ENCODE data around the gene ARF1.

The ARF1 gene

GRCh38 chr1:228068359-228068758 is 14.1 kb upstream of the ARF1 start:
- in situ Hi-C loops (cut with MboI; ENCODE audit: low sequenced_read_pairs): no loop called here

- in situ Hi-C loops (cut with MboI; ENCODE audit: low sequenced_read_pairs): no loop called here
Measured at GRCh38 chr1:228070173-228070572, 12.3 kb upstream of the ARF1 start.

- in situ Hi-C loops (cut with MboI; ENCODE audit: low sequenced_read_pairs): no loop called here
Measured at GRCh38 chr1:228070851-228071250, 11.7 kb upstream of the ARF1 start.

GRCh38 chr1:228071839-228072657 is 10.5 kb upstream of the ARF1 start:
- in situ Hi-C loops (cut with MboI; ENCODE audit: low sequenced_read_pairs): no loop called here

- in situ Hi-C loops (cut with MboI; ENCODE audit: low sequenced_read_pairs): no loop called here
Measured at GRCh38 chr1:228072658-228073043, 9.9 kb upstream of the ARF1 start.

- in situ Hi-C loops (cut with MboI; ENCODE audit: low sequenced_read_pairs): no loop called here
Measured at GRCh38 chr1:228073061-228073856, 9.2 kb upstream of the ARF1 start.

GRCh38 chr1:228073857-228074545 is 8.5 kb upstream of the ARF1 start:
- in situ Hi-C loops (cut with MboI; ENCODE audit: low sequenced_read_pairs): no loop called here

- in situ Hi-C loops (cut with MboI; ENCODE audit: low sequenced_read_pairs): no loop called here
Measured at GRCh38 chr1:228074954-228075730, 7.4 kb upstream of the ARF1 start.

- in situ Hi-C loops (cut with MboI; ENCODE audit: low sequenced_read_pairs): no loop called here
Measured at GRCh38 chr1:228075801-228076271, 6.7 kb upstream of the ARF1 start.

GRCh38 chr1:228076796-228077430 is 5.6 kb upstream of the ARF1 start:
- in situ Hi-C loops (cut with MboI; ENCODE audit: low sequenced_read_pairs): no loop called here

- in situ Hi-C loops (cut with MboI; ENCODE audit: low sequenced_read_pairs): no loop called here
Measured at GRCh38 chr1:228077565-228078330, 4.8 kb upstream of the ARF1 start.

- in situ Hi-C loops (cut with MboI; ENCODE audit: low sequenced_read_pairs): no loop called here
Measured at GRCh38 chr1:228079013-228079412, 3.5 kb upstream of the ARF1 start.

- in situ Hi-C loops (cut with MboI; ENCODE audit: low sequenced_read_pairs): no loop called here
Measured at GRCh38 chr1:228079601-228080263, 2.8 kb upstream of the ARF1 start.

- in situ Hi-C loops (cut with MboI; ENCODE audit: low sequenced_read_pairs): no loop called here
Measured at GRCh38 chr1:228081144-228081543, 1.4 kb upstream of the ARF1 start.

- in situ Hi-C loops (cut with MboI; ENCODE audit: low sequenced_read_pairs): no loop called here
Measured at GRCh38 chr1:228081578-228082213, 812 bp upstream of the ARF1 start.

GRCh38 chr1:228082918-228083870 is 686 bp downstream of the ARF1 start:
- in situ Hi-C loops (cut with MboI; ENCODE audit: low sequenced_read_pairs): no loop called here

- in situ Hi-C loops (cut with MboI; ENCODE audit: low sequenced_read_pairs): no loop called here
Measured at GRCh38 chr1:228083871-228084278, 1.4 kb downstream of the ARF1 start.

Measured in HL-60/S4 treated with phorbol 12-myristate 13-acetate at 8.2 ng/mL for 4 days and 3 days (cell line).